Activated T-helper 17 cell treated with anti-CD3 and anti-CD28 coated beads, Interleukin-2, amount 50 U/mL, for 72 hours (primary cell): Measurements from ENCODE around the gene CAPN12. TPM values are rescaled to one million over a fixed set of nuclear protein-coding genes. Genes with fewer than 3 reads are reported as not detected.
"Not testable (repeated sequence)": the region's sequence is repeated elsewhere in the genome, so short reads cannot be mapped to it uniquely, and the experiment has no call there.

Experiments used
- ATAC-seq: fragments of 150-1000 bp; cut with Tn5 transposase; replicated peaks from 2 replicates; pipeline ENCODE4 v1.10.0; 2021; ENCODE audit warnings: mild to moderate bottlenecking, moderate library complexity
- H3K27ac Mint-ChIP-seq: one replicate; pipeline ENCODE4 v1.8.0; 2022; ENCODE audit warnings: mixed read lengths
- H3K27me3 Mint-ChIP-seq: one replicate; pipeline ENCODE4 v1.8.0; 2022; ENCODE audit warnings: mixed read lengths
- H3K36me3 Mint-ChIP-seq: one replicate; pipeline ENCODE4 v1.8.0; 2022; ENCODE audit warnings: low read depth, mild to moderate bottlenecking, mixed read lengths
- H3K4me1 Mint-ChIP-seq: one replicate; pipeline ENCODE4 v1.8.0; 2022; ENCODE audit warnings: mixed read lengths
- H3K4me3 Mint-ChIP-seq: one replicate; pipeline ENCODE4 v1.8.0; 2022; ENCODE audit warnings: mild to moderate bottlenecking, mixed read lengths
- H3K9me3 Mint-ChIP-seq: one replicate; pipeline ENCODE4 v1.8.0; 2022; ENCODE audit warnings: mixed read lengths
- total RNA-seq, 2 donors: library from RNA; stranded (reverse); gene quantifications; one replicate each; pipeline ENCODE4 v1.2.3, GENCODE V29; 2022

Gene CAPN12
- total RNA-seq, 2 donors from 2014 or later, result 3.8 to 75.3 TPM

- no peak for ATAC-seq
- no peaks in the 10 kb centered on the region for H3K27me3 Mint-ChIP-seq
- H3K36me3 Mint-ChIP-seq, result no peaks in the 10 kb centered on the region
- no peak overlapping the region for H3K27ac Mint-ChIP-seq
- no peaks in the 10 kb centered on the region for H3K9me3 Mint-ChIP-seq
- H3K4me1 Mint-ChIP-seq, result no peaks in the 10 kb centered on the region
- no peak overlapping the region for H3K4me3 Mint-ChIP-seq
These were observed 15.3 kb upstream of the CAPN12 start for GRCh38 chr19:38759590-38760003.

- not testable (repeated sequence) for H3K27ac Mint-ChIP-seq, H3K4me3 Mint-ChIP-seq, H3K4me1 Mint-ChIP-seq, ATAC-seq, H3K27me3 Mint-ChIP-seq, H3K9me3 Mint-ChIP-seq, H3K36me3 Mint-ChIP-seq
These were observed 9.9 kb upstream of the CAPN12 start for GRCh38 chr19:38754196-38754595.

GRCh38 chr19:38753783-38754182 is 9.5 kb upstream of the CAPN12 start:
- not testable (repeated sequence) for H3K36me3 Mint-ChIP-seq, H3K27me3 Mint-ChIP-seq, ATAC-seq

GRCh38 chr19:38745316-38745715 is 1.0 kb upstream of the CAPN12 start:
- no peaks in the 10 kb centered on the region for H3K9me3 Mint-ChIP-seq
- H3K36me3 Mint-ChIP-seq, result no peaks in the 10 kb centered on the region
- H3K4me3 Mint-ChIP-seq, result no peak overlapping the region
- no peak overlapping the region for H3K27ac Mint-ChIP-seq
- ATAC-seq, result no peak
- H3K27me3 Mint-ChIP-seq, result no peaks in the 10 kb centered on the region
- no peaks in the 10 kb centered on the region for H3K4me1 Mint-ChIP-seq

More at GRCh38 chr19:38753783-38754182, 9.5 kb upstream of the CAPN12 start:
- not testable (repeated sequence) for H3K9me3 Mint-ChIP-seq, H3K4me1 Mint-ChIP-seq, H3K4me3 Mint-ChIP-seq, H3K27ac Mint-ChIP-seq

GRCh38 chr19:38744874-38745273 is 600 bp upstream of the CAPN12 start:
- Mint-ChIP-seq H3K27ac (no peak overlapping the region), H3K4me3 (no peak overlapping the region), H3K27me3 (no peaks in the 10 kb centered on the region), H3K4me1 (no peaks in the 10 kb centered on the region), H3K9me3 (no peaks in the 10 kb centered on the region), H3K36me3 (no peaks in the 10 kb centered on the region)
- ATAC-seq, result no peak

GRCh38 chr19:38743394-38744297 is 628 bp downstream of the CAPN12 start:
- H3K27ac Mint-ChIP-seq, result no peak overlapping the region
- ATAC-seq, result no peak

GRCh38 chr19:38742906-38743305 is 1.4 kb downstream of the CAPN12 start:
- H3K9me3 Mint-ChIP-seq, result no peaks in the 10 kb centered on the region
- H3K4me3 Mint-ChIP-seq, result no peak overlapping the region
- no peaks in the 10 kb centered on the region for H3K36me3 Mint-ChIP-seq
- ATAC-seq, result no peak
- H3K27me3 Mint-ChIP-seq, result no peaks in the 10 kb centered on the region
- peaks cover 10% of the 10 kb centered on the region for H3K4me1 Mint-ChIP-seq
- no peak overlapping the region for H3K27ac Mint-ChIP-seq

More at GRCh38 chr19:38743394-38744297, 628 bp downstream of the CAPN12 start:
- H3K9me3 Mint-ChIP-seq, result no peaks in the 10 kb centered on the region
- no peaks in the 10 kb centered on the region for H3K27me3 Mint-ChIP-seq
- no peak overlapping the region for H3K4me3 Mint-ChIP-seq
- H3K4me1 Mint-ChIP-seq, result peaks cover 6% of the 10 kb centered on the region
- no peaks in the 10 kb centered on the region for H3K36me3 Mint-ChIP-seq

GRCh38 chr19:38742296-38742695 is 2.0 kb downstream of the CAPN12 start:
- H3K4me1 Mint-ChIP-seq, result peaks cover 14% of the 10 kb centered on the region
- no peak for ATAC-seq
- H3K9me3 Mint-ChIP-seq, result no peaks in the 10 kb centered on the region
- H3K27ac Mint-ChIP-seq, result no peak overlapping the region
- H3K27me3 Mint-ChIP-seq, result no peaks in the 10 kb centered on the region
- H3K4me3 Mint-ChIP-seq, result no peak overlapping the region
- H3K36me3 Mint-ChIP-seq, result no peaks in the 10 kb centered on the region

GRCh38 chr19:38741670-38742069 is 2.6 kb downstream of the CAPN12 start:
- H3K27me3 Mint-ChIP-seq, result no peaks in the 10 kb centered on the region
- H3K4me1 Mint-ChIP-seq, result peaks cover 14% of the 10 kb centered on the region
- no peak overlapping the region for H3K4me3 Mint-ChIP-seq
- ATAC-seq, result no peak
- H3K9me3 Mint-ChIP-seq, result no peaks in the 10 kb centered on the region
- no peaks in the 10 kb centered on the region for H3K36me3 Mint-ChIP-seq
- H3K27ac Mint-ChIP-seq, result no peak overlapping the region

- Mint-ChIP-seq H3K27me3 (no peaks in the 10 kb centered on the region), H3K36me3 (no peaks in the 10 kb centered on the region), H3K27ac (no peak overlapping the region), H3K4me1 (peaks cover 14% of the 10 kb centered on the region), H3K9me3 (no peaks in the 10 kb centered on the region), H3K4me3 (no peak overlapping the region)
- no peak for ATAC-seq
These were observed 3.3 kb downstream of the CAPN12 start for GRCh38 chr19:38740932-38741331.

GRCh38 chr19:38740257-38740592 is 4.0 kb downstream of the CAPN12 start:
- no peak for ATAC-seq
- peaks cover 14% of the 10 kb centered on the region for H3K4me1 Mint-ChIP-seq
- peaks cover 2% of the 10 kb centered on the region for H3K36me3 Mint-ChIP-seq
- no peaks in the 10 kb centered on the region for H3K9me3 Mint-ChIP-seq
- H3K27ac Mint-ChIP-seq, result no peak overlapping the region
- no peaks in the 10 kb centered on the region for H3K27me3 Mint-ChIP-seq
- H3K4me3 Mint-ChIP-seq, result peak overlapping the region; percentile 28

- peak; percentile 27 for ATAC-seq
- no peaks in the 10 kb centered on the region for H3K9me3 Mint-ChIP-seq
- peaks cover 14% of the 10 kb centered on the region for H3K4me1 Mint-ChIP-seq
- peaks cover 8% of the 10 kb centered on the region for H3K36me3 Mint-ChIP-seq
- no peaks in the 10 kb centered on the region for H3K27me3 Mint-ChIP-seq
- H3K27ac Mint-ChIP-seq, result peak overlapping the region; percentile 83
- H3K4me3 Mint-ChIP-seq, result peak overlapping the region; percentile 28
These were observed 4.6 kb downstream of the CAPN12 start for GRCh38 chr19:38739440-38740256.

GRCh38 chr19:38737921-38738737 is 6.1 kb downstream of the CAPN12 start:
- H3K4me1 Mint-ChIP-seq, result peaks cover 21% of the 10 kb centered on the region

GRCh38 chr19:38737281-38737865 is 6.9 kb downstream of the CAPN12 start:
- Mint-ChIP-seq H3K4me1 (peaks cover 25% of the 10 kb centered on the region), H3K27ac (peak overlapping the region; percentile 1), H3K9me3 (no peaks in the 10 kb centered on the region), H3K36me3 (peaks cover 13% of the 10 kb centered on the region), H3K4me3 (peak overlapping the region; percentile 80), H3K27me3 (no peaks in the 10 kb centered on the region)
- no peak for ATAC-seq

More at GRCh38 chr19:38737921-38738737, 6.1 kb downstream of the CAPN12 start:
- no peak for ATAC-seq
- H3K36me3 Mint-ChIP-seq, result peaks cover 13% of the 10 kb centered on the region
- no peaks in the 10 kb centered on the region for H3K27me3 Mint-ChIP-seq
- H3K27ac Mint-ChIP-seq, result peak overlapping the region; percentile 83
- H3K4me3 Mint-ChIP-seq, result peak overlapping the region; percentile 80
- no peaks in the 10 kb centered on the region for H3K9me3 Mint-ChIP-seq
